ENCODE results near the gene ATP2B2.

DNA sequence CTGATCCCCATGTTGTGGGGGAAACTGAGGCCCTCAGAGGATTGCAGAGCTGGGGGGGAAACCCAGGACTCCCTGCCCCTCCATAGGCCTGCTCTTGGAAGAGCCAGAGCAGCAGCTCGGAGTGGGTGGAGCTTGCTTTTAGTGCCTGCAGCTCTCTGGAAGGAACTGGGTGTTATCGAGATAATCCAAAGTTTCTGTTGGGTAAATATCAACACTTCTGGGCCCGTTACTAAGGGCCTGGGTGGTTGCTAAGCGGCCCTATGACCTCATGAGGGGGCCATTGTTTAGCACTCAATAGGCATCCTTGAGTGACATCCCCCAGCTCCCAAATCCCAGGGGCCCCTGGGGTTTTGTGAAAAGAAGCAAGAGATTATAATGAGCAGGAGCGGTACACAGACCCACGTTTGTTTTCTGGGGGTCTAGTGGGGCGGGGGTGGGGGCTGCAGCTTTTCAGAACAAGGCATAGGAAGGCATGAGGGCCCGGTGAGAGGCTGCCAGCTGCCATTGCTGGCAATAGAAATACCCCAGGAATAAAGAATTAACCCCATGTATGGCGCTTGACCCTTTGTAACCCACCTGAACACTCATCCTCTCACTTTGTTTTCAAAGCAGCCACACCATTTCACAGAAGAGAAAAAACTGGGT lies 48.3 kb upstream of the ATP2B2 start:
- TF ChIP-seq, protein P1, sequence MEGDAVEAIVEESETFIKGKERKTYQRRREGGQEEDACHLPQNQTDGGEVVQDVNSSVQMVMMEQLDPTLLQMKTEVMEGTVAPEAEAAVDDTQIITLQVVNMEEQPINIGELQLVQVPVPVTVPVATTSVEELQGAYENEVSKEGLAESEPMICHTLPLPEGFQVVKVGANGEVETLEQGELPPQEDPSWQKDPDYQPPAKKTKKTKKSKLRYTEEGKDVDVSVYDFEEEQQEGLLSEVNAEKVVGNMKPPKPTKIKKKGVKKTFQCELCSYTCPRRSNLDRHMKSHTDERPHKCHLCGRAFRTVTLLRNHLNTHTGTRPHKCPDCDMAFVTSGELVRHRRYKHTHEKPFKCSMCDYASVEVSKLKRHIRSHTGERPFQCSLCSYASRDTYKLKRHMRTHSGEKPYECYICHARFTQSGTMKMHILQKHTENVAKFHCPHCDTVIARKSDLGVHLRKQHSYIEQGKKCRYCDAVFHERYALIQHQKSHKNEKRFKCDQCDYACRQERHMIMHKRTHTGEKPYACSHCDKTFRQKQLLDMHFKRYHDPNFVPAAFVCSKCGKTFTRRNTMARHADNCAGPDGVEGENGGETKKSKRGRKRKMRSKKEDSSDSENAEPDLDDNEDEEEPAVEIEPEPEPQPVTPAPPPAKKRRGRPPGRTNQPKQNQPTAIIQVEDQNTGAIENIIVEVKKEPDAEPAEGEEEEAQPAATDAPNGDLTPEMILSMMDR (IDR thresholded peaks at IDR 0.05): no peak
- TF ChIP-seq POLR2A (IDR thresholded peaks at IDR 0.05): no peak

Measured in right lobe of liver (tissue), 4 donors.